Chondrocyte (in vitro differentiated cells): ENCODE measurements around the gene PINK1. TPM values are rescaled to one million over a fixed set of nuclear protein-coding genes. Genes with fewer than 3 reads are reported as not detected.

Experiments
- DNase-seq: peaks from one replicate; pipeline ENCODE4 v3.0.0; 2021; ENCODE audit warnings: mixed read lengths, low spot score
- H3K27ac Mint-ChIP-seq: one replicate; pipeline ENCODE4 v1.8.0; 2021; ENCODE audit warnings: mild to moderate bottlenecking, moderate library complexity, mixed read lengths; ENCODE audit not compliant: unreplicated experiment
- H3K27me3 Mint-ChIP-seq: 2 replicates; pipeline ENCODE4 v1.8.0; 2021; ENCODE audit warnings: low read depth, mixed read lengths
- H3K36me3 Mint-ChIP-seq: 2 replicates; pipeline ENCODE4 v1.8.0; 2021; ENCODE audit warnings: low read depth, mixed read lengths
- H3K4me1 Mint-ChIP-seq: 2 replicates; pipeline ENCODE4 v1.8.0; 2021; ENCODE audit warnings: low read depth, mild to moderate bottlenecking, mixed read lengths
- H3K4me3 Mint-ChIP-seq: one replicate; pipeline ENCODE4 v1.8.0; 2021; ENCODE audit warnings: mild to moderate bottlenecking, moderate library complexity, mixed read lengths; ENCODE audit not compliant: unreplicated experiment
- H3K9me3 Mint-ChIP-seq: 2 replicates; pipeline ENCODE4 v1.8.0; 2021; ENCODE audit warnings: low read depth, mixed read lengths
- CTCF ChIP-seq: fragments of 200-600 bp; sonication (generic); IDR thresholded peaks from 2 replicates; pipeline ENCODE4 v1.5.0; 2021; ENCODE audit warnings: antibody characterized with exemption, mild to moderate bottlenecking, moderate library complexity
- total RNA-seq: library from RNA; stranded (reverse); gene quantifications from 3 replicates; pipeline ENCODE4 v1.2.1, GENCODE V29; 2021

PINK1 gene
- total RNA-seq, 1 donor from 2014 or later, result 42.6 TPM

DNA sequence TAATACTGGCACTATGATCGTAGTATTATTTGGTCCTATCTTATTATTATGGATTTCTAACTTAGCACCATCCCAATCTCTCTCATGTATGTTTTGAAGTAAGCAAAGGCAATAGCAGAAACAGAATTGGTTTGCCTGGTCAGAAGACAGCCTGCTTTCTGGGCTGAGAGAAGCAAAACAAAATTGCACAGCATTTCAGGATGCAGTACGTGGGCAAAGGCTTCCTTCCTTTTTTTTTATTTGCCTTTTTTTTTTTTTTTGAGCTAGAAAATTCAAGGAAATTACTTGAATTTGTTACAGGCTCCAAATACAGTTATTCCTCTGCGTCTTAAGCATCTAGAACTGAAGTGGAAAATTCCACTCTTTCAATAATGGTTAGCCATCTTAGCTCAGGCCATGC, 35.6 kb upstream of the PINK1 start:
- no peak overlapping the region for H3K27ac Mint-ChIP-seq
- H3K9me3 Mint-ChIP-seq, result no peaks in the 10 kb centered on the region
- peaks cover 4% of the 10 kb centered on the region for H3K27me3 Mint-ChIP-seq
- H3K36me3 Mint-ChIP-seq, result peaks cover 1% of the 10 kb centered on the region
- TF ChIP-seq CTCF, result no peak
- peaks cover 17% of the 10 kb centered on the region for H3K4me1 Mint-ChIP-seq
- H3K4me3 Mint-ChIP-seq, result no peak overlapping the region
- no peak for DNase-seq

GRCh38 chr1:20600156-20600555, 33.1 kb upstream of the PINK1 start:
- no peak overlapping the region for H3K4me3 Mint-ChIP-seq
- H3K4me1 Mint-ChIP-seq, result peaks cover 23% of the 10 kb centered on the region
- no peaks in the 10 kb centered on the region for H3K27me3 Mint-ChIP-seq
- H3K36me3 Mint-ChIP-seq, result peaks cover 3% of the 10 kb centered on the region
- no peak for TF ChIP-seq CTCF
- no peak for DNase-seq
- H3K27ac Mint-ChIP-seq, result no peak overlapping the region
- H3K9me3 Mint-ChIP-seq, result peaks cover 4% of the 10 kb centered on the region

DNA sequence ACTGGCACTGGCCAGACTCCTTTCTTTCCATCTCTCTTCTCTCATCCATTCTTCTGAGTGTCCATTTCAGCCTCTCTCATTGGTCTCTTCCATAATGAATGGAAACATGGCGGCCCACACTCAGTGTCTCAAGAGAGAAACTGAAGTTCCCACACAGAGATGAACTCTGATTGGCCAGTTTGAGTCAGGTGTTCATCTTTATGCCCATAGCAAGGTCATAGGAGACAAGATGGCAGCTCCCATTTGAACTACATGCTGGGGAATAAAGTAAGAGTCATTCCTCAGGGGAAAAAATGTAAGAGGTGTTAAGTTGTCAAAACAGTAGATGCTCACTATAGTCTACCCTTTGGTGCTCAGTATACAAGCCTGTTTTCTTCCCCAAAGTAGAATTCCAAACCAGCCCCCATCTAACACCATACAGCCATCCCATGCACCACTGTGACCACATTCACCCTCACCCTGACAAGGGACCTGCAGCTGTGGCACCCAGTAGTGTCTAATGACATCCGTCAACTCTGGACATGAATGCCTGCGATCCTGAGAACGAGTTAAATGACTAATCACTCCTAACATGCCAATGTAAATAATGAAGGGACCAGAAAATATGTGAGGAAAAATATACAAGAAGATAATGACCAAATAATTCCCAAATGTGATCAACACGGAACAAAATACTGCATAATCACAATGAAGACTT, 32.0 kb upstream of the PINK1 start:
- Mint-ChIP-seq H3K27me3 (no peaks in the 10 kb centered on the region), H3K4me1 (peaks cover 23% of the 10 kb centered on the region), H3K36me3 (peaks cover 3% of the 10 kb centered on the region), H3K27ac (peak overlapping the region; percentile 39), H3K9me3 (peaks cover 4% of the 10 kb centered on the region), H3K4me3 (no peak overlapping the region)
- TF ChIP-seq CTCF, result no peak
- DNase-seq, result no peak

GRCh38 chr1:20602851-20603450, 30.3 kb upstream of the PINK1 start:
- H3K9me3 Mint-ChIP-seq, result peaks cover 4% of the 10 kb centered on the region
- H3K4me3 Mint-ChIP-seq, result no peak overlapping the region
- H3K36me3 Mint-ChIP-seq, result peaks cover 3% of the 10 kb centered on the region
- H3K27ac Mint-ChIP-seq, result no peak overlapping the region
- DNase-seq, result no peak
- TF ChIP-seq CTCF, result no peak
- peaks cover 23% of the 10 kb centered on the region for H3K4me1 Mint-ChIP-seq
- no peaks in the 10 kb centered on the region for H3K27me3 Mint-ChIP-seq

DNA sequence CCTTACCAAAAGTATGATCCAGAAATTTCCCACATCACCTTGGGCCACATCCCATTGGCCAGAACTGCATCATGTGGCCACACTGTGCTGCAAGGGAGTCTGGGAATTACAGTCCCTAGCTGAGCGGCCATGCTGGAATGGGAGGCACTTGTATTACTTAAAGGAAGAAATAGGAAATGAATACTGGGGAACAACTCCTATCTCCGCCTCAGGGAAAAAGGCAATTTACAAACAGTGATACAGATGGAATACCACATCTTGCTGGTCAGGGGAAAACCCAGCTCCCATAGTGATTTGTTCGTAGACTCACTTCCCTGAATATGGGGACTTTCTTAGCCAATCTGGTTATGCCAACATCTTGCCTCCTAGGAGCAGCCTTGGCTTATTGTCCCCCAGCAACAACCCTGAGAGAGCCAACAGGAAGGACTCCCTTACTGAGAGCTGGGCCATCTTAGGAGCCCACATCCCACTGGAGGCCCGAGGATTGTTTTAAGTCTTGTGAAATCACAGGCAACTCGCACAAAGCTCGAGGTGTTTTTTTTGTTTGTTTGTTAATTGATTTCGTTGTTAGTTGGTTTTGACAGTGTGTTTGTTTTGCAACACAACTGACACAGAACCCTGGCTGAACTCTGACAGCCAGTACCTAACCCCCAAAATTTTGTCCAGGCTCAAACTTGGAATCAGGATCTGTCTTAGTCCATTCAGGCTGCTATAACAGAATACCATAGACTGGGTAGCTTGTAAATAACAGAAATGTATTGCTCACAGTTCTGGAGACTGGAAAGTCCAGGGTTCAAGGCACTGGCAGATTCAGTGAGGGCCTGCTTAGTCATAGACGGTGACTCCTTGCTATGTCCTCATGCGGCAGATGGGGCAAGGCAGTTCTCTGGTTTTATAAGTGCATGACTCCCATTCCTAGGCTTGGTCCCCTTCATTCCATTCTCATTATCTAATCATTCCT, 29.5 kb upstream of the PINK1 start:
- Mint-ChIP-seq H3K27ac (no peak overlapping the region), H3K27me3 (no peaks in the 10 kb centered on the region)
- no peak for DNase-seq

More for the DNA sequence above, 29.5 kb upstream of the PINK1 start:
- Mint-ChIP-seq H3K4me3 (no peak overlapping the region), H3K36me3 (peaks cover 3% of the 10 kb centered on the region), H3K4me1 (peaks cover 23% of the 10 kb centered on the region), H3K9me3 (peaks cover 4% of the 10 kb centered on the region)
- no peak for TF ChIP-seq CTCF
